HCT116 (cell line): ENCODE results near the gene COL15A1. TPM values are rescaled to one million over a fixed set of nuclear protein-coding genes. Genes with fewer than 3 reads are reported as not detected.

ENCODE experiments used
- ATAC-seq: fragments of 200-7000 bp; cut with Tn5 transposase; 2 replicates; pipeline ENCODE4 v1.9.1; 2020; ENCODE audit warnings: mild to moderate bottlenecking, moderate library complexity
- BruUV-seq: library from RNA; stranded (reverse); fragments of 400-500 nt; replicated peaks from 2 replicates; lab custom pipeline; 2021; lab: Mats Ljungman, UMichigan
- CTCF ChIA-PET: fragments of 300-600 bp; sonication (Branson Sonifier 250); formaldehyde crosslinking; loops from one replicate; lab custom pipeline; 2021; ENCODE audit warnings: antibody characterized with exemption; lab: Charles Lee
- POLR2A ChIA-PET: fragments of 300-600, 350-600 bp; sonication (Branson Sonifier 250); formaldehyde crosslinking; loops from one replicate; lab custom pipeline; 2021; ENCODE audit warnings: antibody characterized with exemption; lab: Charles Lee
- RAD21 ChIA-PET, 2 experiments: fragments of 300-600 bp; sonication (Branson Sonifier 250); formaldehyde crosslinking; loops; one replicate each; lab custom pipeline; 2023; ENCODE audit warnings: low total read pairs in 2 of 2; ENCODE audit not compliant: uncharacterized antibody in 2 of 2, unreplicated experiment in 2 of 2, low non-redundant PET in 1 of 2; lab: Charles Lee
- DNase-seq: peaks from one replicate; pipeline ENCODE4 v3.0.0-alpha.2; 2010; ENCODE audit warnings: low read depth, low spot score
- H2AFZ ChIP-seq: fragments of 200-600 bp; shearing (Covaris generic), sonication (generic); 2 replicates; pipeline ENCODE4 v1.6.1; 2017; ENCODE audit warnings: low read depth, mixed run types, mixed read lengths, antibody characterized with exemption, low read length; ENCODE audit not compliant: poor library complexity, severe bottlenecking
- H3K27ac ChIP-seq: 2 replicates; pipeline ENCODE4 v1.5.1; 2012; ENCODE audit warnings: low read depth, low read length
- H3K27me3 ChIP-seq: fragments of 200-600 bp; sonication (generic); 2 replicates; pipeline ENCODE4 v1.6.1; 2016; ENCODE audit warnings: mixed run types, low read length, mixed read lengths; ENCODE audit not compliant: insufficient read depth
- H3K36me3 ChIP-seq, 2 experiments: fragments of 200-500 bp in 1 of 2; fragments of 200-600 bp in 1 of 2; sonication (Bioruptor generic) in 1 of 2; sonication (generic) in 1 of 2; 2 replicates each; pipeline versions ENCODE4 v1.5.1 to v1.6.1; 2014 to 2016; ENCODE audit warnings: low read length in 2 of 2, inconsistent platforms in 1 of 2, mixed read lengths in 1 of 2, mixed run types in 1 of 2; ENCODE audit not compliant: insufficient read depth in 2 of 2, control insufficient read depth in 1 of 2
- H3K4me1 ChIP-seq, 2 experiments: fragments of 200-600 bp in 1 of 2; sonication (generic) in 1 of 2; 2 replicates each; pipeline versions ENCODE4 v1.5.1 to v1.6.1; 2012 to 2017; ENCODE audit warnings: low read length in 2 of 2, inconsistent platforms in 1 of 2, mild to moderate bottlenecking in 1 of 2, mixed read lengths in 1 of 2, mixed run types in 1 of 2, moderate library complexity in 1 of 2; ENCODE audit not compliant: insufficient read depth in 2 of 2, control insufficient read depth in 1 of 2
- H3K4me2 ChIP-seq: fragments of 200-600 bp; sonication (generic); 2 replicates; pipeline ENCODE4 v1.6.1; 2017; ENCODE audit warnings: mixed run types, low read length, mixed read lengths
- H3K4me3 ChIP-seq, 2 experiments: fragments of 200-600 bp in 1 of 2; sonication (generic) in 1 of 2; replicated peaks in 1 of 2; 2 replicates each; pipeline ENCODE4 v1.5.1; 2011 to 2016; ENCODE audit warnings: low read length in 2 of 2, control low read depth in 1 of 2, low read depth in 1 of 2, mild to moderate bottlenecking in 1 of 2, mixed read lengths in 1 of 2, mixed run types in 1 of 2
- H3K79me2 ChIP-seq: fragments of 200-600 bp; sonication (generic); 2 replicates; pipeline ENCODE4 v1.6.1; 2017; ENCODE audit warnings: mild to moderate bottlenecking, mixed run types, low read length, moderate library complexity, mixed read lengths; ENCODE audit not compliant: insufficient read depth
- H3K9ac ChIP-seq: fragments of 200-600 bp; sonication (generic); 2 replicates; pipeline ENCODE4 v1.6.1; 2016; ENCODE audit warnings: low read length, mixed read lengths
- H3K9me2 ChIP-seq: fragments of 200-600 bp; sonication (generic), shearing (Covaris generic); 2 replicates; pipeline ENCODE4 v1.6.1; 2017; ENCODE audit warnings: mixed run types, mild to moderate bottlenecking, moderate library complexity; ENCODE audit not compliant: insufficient read depth
- H3K9me3 ChIP-seq, 2 experiments: fragments of 200-500 bp in 1 of 2; fragments of 200-600 bp in 1 of 2; sonication (Bioruptor generic) in 1 of 2; sonication (generic) in 1 of 2; 2 replicates each; pipeline ENCODE4 v1.6.1; 2014 to 2017; ENCODE audit warnings: low read length in 2 of 2, mixed read lengths in 2 of 2, inconsistent platforms in 1 of 2, low read depth in 1 of 2, mild to moderate bottlenecking in 1 of 2, mixed run types in 1 of 2, moderate library complexity in 1 of 2; ENCODE audit not compliant: control insufficient read depth in 1 of 2, insufficient read depth in 1 of 2
- H4K20me1 ChIP-seq: fragments of 200-600 bp; sonication (generic), shearing (Covaris generic); 2 replicates; pipeline ENCODE4 v1.6.1; 2017; ENCODE audit warnings: mixed run types, mild to moderate bottlenecking, moderate library complexity; ENCODE audit not compliant: insufficient read depth
- CBX3 ChIP-seq: IDR thresholded peaks from 2 replicates; pipeline ENCODE4 v1.6.1; 2012; ENCODE audit warnings: low read depth
- EGR1 ChIP-seq: IDR thresholded peaks from 2 replicates; pipeline ENCODE4 v1.6.1; 2012; ENCODE audit warnings: low read depth
- ELF1 ChIP-seq: IDR thresholded peaks from 2 replicates; pipeline ENCODE4 v1.6.1; 2012; ENCODE audit warnings: low read depth, borderline replicate concordance
- FOSL1 ChIP-seq: IDR thresholded peaks from 2 replicates; pipeline ENCODE4 v1.6.1; 2012; ENCODE audit warnings: low read depth
- JUND ChIP-seq: IDR thresholded peaks from 2 replicates; pipeline ENCODE4 v1.6.1; 2012
- RAD21 ChIP-seq: IDR thresholded peaks from 2 replicates; pipeline ENCODE4 v1.6.1; 2012; ENCODE audit warnings: low read depth, mild to moderate bottlenecking
- SIN3A ChIP-seq: IDR thresholded peaks from 2 replicates; pipeline ENCODE4 v1.6.1; 2012; ENCODE audit warnings: low read depth
- YY1 ChIP-seq: IDR thresholded peaks from 2 replicates; pipeline ENCODE4 v1.6.1; 2011; ENCODE audit warnings: low read length, low read depth, moderate library complexity, mild to moderate bottlenecking; ENCODE audit not compliant: insufficient replicate concordance; ENCODE audit errors: extremely low read depth
- ZFX ChIP-seq: fragments of 450-650 bp; IDR thresholded peaks from 2 replicates; pipeline ENCODE4 v1.6.1; 2017
- ZNF274 ChIP-seq: fragments of 200-500 bp; sonication (Bioruptor generic); IDR thresholded peaks from 2 replicates; pipeline ENCODE4 v1.6.1; 2014; ENCODE audit warnings: mild to moderate bottlenecking, low read depth, low read length, inconsistent platforms
- intact Hi-C: fragments of 100-400 bp; cut with micrococcal nuclease; formaldehyde crosslinking; loops from 2 replicates; pipeline ENCODE4 v1.10.0; 2022
- total RNA-seq: library from RNA; stranded (reverse); gene quantifications from one replicate; pipeline ENCODE4 v1.2.1, GENCODE V29; 2021; ENCODE audit not compliant: unreplicated experiment
- TF ChIP-seq, protein P1 (sequence below): IDR thresholded peaks from 2 replicates; pipeline ENCODE4 v1.6.1; 2012

Gene COL15A1
- total RNA-seq, 1 experiment from 2014 or later, result 0.15 TPM

DNA sequence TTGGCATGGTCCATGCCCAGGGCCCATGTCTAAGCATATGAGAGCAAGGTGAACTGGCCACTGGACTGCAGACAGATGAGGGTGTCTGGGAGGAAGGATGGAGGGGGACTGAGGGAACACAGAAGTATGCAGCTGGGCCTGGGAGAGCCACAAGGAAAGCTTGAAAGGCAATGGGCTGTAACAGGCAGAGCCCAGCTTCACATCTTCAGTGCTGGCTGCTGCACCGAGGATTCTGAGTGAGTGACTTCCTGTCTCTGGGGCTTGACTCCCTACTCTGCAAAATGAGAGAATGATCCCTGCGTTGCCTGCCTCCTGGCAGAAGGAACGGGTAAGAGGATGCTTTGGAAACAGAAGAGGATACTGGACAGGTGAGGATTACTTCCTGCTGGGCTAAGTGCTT is 29.0 kb downstream of the COL15A1 start:
- no peaks in the 10 kb centered on the region for H3K36me3 ChIP-seq
- TF ChIP-seq FOSL1, result no peak
- ChIA-PET CTCF (no interaction called here), POLR2A (no interaction called here), RAD21 (no interaction called here)
- H3K27ac ChIP-seq, result no peak overlapping the region
- BruUV-seq, result no TSS peak
- H3K4me2 ChIP-seq, result no peak overlapping the region
- DNase-seq, result no peak
- no peaks in the 10 kb centered on the region for H4K20me1 ChIP-seq
- intact Hi-C loops, result no loop called here
- no peak for ATAC-seq
- H3K9me2 ChIP-seq, result no peaks in the 10 kb centered on the region
- no peak overlapping the region for H3K4me3 ChIP-seq
- H3K4me1 ChIP-seq, result peaks cover 0 to 16% of the 10 kb centered on the region in 2 experiments; a peak in 2 of 4 replicates
- H2AFZ ChIP-seq, result no peak overlapping the region
- no peak overlapping the region for H3K9ac ChIP-seq
- H3K27me3 ChIP-seq, result no peaks in the 10 kb centered on the region
- H3K79me2 ChIP-seq, result no peaks in the 10 kb centered on the region
- no peaks in the 10 kb centered on the region for H3K9me3 ChIP-seq

DNA sequence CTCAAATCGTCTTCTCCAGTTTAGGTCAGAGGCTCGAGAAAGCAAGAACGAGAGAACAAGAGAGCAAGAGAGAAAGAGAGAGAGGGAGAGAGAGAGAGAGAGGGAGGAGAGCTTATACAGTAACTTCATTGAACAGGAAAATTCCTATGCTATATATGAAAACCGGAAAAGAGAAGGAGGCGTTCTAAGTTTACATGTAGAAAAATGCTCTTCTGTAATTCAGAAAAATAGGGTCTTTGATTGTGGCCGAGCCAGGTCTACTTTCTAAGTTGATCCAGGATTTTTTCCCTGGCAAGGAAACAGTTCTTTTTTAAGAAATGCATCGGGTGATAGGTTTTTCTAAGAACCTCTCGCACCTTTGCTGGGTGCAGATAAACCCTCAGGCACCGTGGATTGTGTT is 29.5 kb downstream of the COL15A1 start:
- no peaks in the 10 kb centered on the region for H3K9me3 ChIP-seq
- H3K27ac ChIP-seq, result no peak overlapping the region
- POLR2A ChIA-PET, result no interaction called here
- H3K4me2 ChIP-seq, result no peak overlapping the region
- no peak for ATAC-seq
- RAD21 ChIA-PET, result no interaction called here
- no peaks in the 10 kb centered on the region for H3K79me2 ChIP-seq
- no TSS peak for BruUV-seq
- H3K27me3 ChIP-seq, result no peaks in the 10 kb centered on the region
- no peak overlapping the region for H3K9ac ChIP-seq
- no peak overlapping the region for H3K4me3 ChIP-seq
- no peak for TF ChIP-seq CBX3
- TF ChIP-seq ZNF274, result no peak
- no peak for TF ChIP-seq FOSL1
- no peak for TF ChIP-seq ELF1
- TF ChIP-seq JUND, result no peak
- no peak for TF ChIP-seq RAD21
- no peak for TF ChIP-seq SIN3A
- no peak for TF ChIP-seq EGR1
- no peak for TF ChIP-seq YY1
- TF ChIP-seq ZFX, result no peak
- TF ChIP-seq, protein P1, sequence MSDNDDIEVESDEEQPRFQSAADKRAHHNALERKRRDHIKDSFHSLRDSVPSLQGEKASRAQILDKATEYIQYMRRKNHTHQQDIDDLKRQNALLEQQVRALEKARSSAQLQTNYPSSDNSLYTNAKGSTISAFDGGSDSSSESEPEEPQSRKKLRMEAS, result no peak
- intact Hi-C loops, result no loop called here
- no peak overlapping the region for H2AFZ ChIP-seq
- CTCF ChIA-PET, result no interaction called here
- H3K9me2 ChIP-seq, result no peaks in the 10 kb centered on the region
- DNase-seq, result no peak
- no peaks in the 10 kb centered on the region for H3K36me3 ChIP-seq
- H4K20me1 ChIP-seq, result no peaks in the 10 kb centered on the region
- peaks cover 0 to 16% of the 10 kb centered on the region in 2 experiments; a peak in 2 of 4 replicates for H3K4me1 ChIP-seq
